ENCODE data around the gene ZBTB32. TPM values are rescaled to one million over a fixed set of nuclear protein-coding genes. Genes with fewer than 3 reads are reported as not detected.

ZBTB32 gene
- total and polyA plus RNA-seq, 12 donors = 0.03 to 0.12 TPM; not detected in 10

DNA sequence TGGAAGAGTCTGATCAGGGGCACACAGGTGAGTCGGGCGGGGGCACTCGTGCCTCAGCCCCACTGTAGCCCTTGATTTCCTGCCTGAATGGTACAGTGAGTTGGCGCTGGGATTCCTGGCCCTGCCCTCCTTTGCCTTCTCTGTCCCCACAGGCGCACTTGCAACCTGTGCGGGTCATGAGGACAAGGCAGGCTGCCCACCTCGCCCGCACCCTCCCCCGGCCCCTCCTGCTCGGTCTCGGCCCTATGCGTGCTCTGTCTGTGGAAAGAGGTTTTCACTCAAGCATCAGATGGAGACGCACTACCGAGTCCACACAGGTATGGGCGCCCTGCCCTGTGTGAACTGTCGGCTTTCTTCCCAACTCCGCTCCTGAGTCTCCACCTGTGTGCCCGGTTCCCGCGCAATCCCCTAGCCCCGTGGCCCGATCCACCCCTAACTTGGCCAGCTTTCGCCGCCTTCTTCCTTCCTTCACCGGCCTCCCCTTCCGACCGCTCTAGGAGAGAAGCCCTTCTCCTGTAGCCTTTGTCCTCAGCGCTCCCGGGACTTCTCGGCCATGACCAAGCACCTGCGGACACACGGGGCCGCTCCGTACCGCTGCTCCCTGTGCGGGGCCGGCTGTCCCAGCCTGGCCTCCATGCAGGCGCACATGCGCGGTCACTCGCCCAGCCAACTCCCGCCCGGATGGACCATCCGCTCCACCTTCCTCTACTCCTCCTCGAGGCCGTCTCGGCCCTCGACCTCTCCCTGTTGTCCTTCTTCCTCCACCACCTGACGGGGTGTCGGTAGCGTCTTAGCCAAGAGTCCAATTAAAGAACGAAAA, 11.8 kb downstream of the ZBTB32 start:
- 3% methylated on average over 52 of the region's 52 CpGs for WGBS, 2 donors
- TF ChIP-seq, protein P1, sequence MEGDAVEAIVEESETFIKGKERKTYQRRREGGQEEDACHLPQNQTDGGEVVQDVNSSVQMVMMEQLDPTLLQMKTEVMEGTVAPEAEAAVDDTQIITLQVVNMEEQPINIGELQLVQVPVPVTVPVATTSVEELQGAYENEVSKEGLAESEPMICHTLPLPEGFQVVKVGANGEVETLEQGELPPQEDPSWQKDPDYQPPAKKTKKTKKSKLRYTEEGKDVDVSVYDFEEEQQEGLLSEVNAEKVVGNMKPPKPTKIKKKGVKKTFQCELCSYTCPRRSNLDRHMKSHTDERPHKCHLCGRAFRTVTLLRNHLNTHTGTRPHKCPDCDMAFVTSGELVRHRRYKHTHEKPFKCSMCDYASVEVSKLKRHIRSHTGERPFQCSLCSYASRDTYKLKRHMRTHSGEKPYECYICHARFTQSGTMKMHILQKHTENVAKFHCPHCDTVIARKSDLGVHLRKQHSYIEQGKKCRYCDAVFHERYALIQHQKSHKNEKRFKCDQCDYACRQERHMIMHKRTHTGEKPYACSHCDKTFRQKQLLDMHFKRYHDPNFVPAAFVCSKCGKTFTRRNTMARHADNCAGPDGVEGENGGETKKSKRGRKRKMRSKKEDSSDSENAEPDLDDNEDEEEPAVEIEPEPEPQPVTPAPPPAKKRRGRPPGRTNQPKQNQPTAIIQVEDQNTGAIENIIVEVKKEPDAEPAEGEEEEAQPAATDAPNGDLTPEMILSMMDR (IDR thresholded peaks at IDR 0.05) = no peak
- peak; percentile 67 to 74 for DNase-seq
- peak; percentile 20 to 71 (median 62) for ATAC-seq
- Histone ChIP-seq H3K36me3 (peaks cover 0 to 18% (median 0%) of the 10 kb centered on the region in 9 donors), H3K4me3 (peak overlapping the region; percentile 36 to 98 (median 82)), H3K27ac (peak overlapping the region; percentile 78 to 97 (median 92)), H3K9me3 (no peaks in the 10 kb centered on the region), H3K27me3 (no peaks in the 10 kb centered on the region), H3K4me1 (peaks cover 6 to 34% (median 27%) of the 10 kb centered on the region in 9 donors)
- intact Hi-C loops (cut with DNase I) = loop anchor here in 9 of 10 donors (1.0 to 10.0 kb wide), 13 partner anchors 14 to 204 kb away; partner anchors contain the start of genes TMEM147 (in 5 of the 9), DMKN (in 1 of the 9), PSENEN (in 1 of the 9) and U2AF1L4 (in 1 of the 9)

DNA sequence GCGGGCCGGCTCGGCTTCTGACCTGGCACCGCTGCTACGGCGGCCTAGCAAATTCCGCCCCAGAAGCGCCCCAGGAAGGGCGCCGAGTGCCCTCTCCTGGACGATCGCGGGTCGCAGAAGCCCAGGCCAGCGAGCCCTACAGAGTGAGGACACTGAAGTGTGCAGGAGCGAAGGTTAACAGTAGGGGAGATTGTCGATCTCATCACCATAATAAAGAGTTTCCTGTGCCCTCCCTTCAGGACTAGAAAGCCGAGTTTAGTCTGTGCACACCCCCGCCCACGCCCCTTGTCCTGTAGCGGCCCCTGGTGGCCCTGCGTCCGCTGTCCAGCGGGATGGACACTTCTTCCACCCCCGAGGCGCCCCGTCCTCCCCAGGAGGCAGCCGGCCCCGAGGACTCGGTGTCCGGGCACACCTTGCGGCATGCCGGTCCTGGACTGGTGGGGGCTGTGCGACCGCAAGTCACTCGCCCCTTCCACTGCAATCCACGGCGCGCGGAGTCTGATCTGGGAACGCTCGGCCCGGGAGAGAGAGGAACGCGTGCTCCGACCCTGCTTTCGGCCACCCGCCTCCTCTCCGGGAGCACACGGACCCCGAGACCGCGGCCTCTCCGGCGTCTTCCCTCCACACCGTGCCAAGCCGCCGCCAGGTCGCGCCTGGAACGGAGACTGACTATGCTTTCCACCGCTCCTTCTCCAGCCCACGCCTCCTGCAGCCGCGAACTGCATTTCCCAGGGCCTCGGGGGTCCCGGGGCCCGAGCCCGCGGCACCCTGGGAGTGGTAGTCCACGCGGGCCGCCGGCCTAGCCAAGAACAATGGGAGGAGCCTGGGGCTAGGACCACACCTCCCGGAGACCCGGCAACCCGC, 12.7 kb downstream of the ZBTB32 start:
- peak; percentile 93 to 97 (median 95) for ATAC-seq
- WGBS, 2 donors = 0% methylated on average over 77 of the region's 77 CpGs
- Histone ChIP-seq H3K27me3 (no peaks in the 10 kb centered on the region), H3K27ac (peak overlapping the region; percentile 78 to 97 (median 92)), H3K4me1 (peaks cover 6 to 34% (median 27%) of the 10 kb centered on the region in 9 donors), H3K36me3 (peaks cover 0 to 26% (median 8%) of the 10 kb centered on the region in 9 donors), H3K9me3 (no peaks in the 10 kb centered on the region), H3K4me3 (peak overlapping the region; percentile 36 to 98 (median 82))
- TF ChIP-seq, protein P1 (IDR thresholded peaks at IDR 0.05) = peak; percentile 77 to 96 (median 93)
- peak; percentile 95 to 96 for DNase-seq
- intact Hi-C loops (cut with DNase I) = loop anchor here in 9 of 10 donors (1.0 to 10.0 kb wide), 15 partner anchors 15 to 214 kb away; partner anchors contain the start of genes TMEM147 (in 5 of the 9), DMKN (in 1 of the 9), PROSER3 (in 1 of the 9) and PSENEN (in 1 of the 9)

DNA sequence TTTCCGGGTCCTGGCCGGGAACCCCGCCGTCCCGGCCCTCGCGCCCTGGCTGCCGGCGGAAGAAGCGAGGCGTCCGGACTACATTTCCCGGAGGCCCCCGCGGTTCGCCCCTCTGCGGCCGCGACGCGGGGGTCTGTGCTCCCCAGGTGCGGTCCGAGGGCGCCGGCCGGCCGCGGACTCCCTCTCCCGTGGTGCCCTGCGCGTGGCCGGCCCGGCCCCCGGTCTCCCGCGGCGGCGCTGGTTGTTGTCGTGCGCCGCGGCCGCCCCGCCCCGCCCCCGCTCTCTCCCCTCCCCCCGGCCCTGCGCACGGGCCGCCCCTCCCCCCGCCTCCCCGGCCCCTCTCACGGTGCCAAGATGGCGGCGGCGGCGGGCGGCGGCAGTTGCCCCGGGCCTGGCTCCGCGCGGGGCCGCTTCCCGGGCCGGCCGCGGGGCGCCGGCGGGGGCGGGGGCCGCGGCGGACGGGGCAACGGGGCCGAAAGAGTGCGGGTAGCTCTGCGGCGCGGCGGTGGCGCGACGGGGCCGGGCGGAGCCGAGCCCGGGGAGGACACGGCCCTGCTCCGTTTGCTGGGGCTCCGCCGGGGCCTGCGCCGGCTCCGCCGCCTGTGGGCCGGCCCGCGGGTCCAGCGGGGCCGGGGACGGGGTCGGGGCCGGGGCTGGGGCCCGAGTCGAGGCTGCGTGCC, 13.4 kb downstream of the ZBTB32 start, which contains the start of gene KMT2B:
TSS of gene KMT2B (plus strand) at position 339 of the 680 bp plus-strand sequence. CDS start at position 355, 16 bp downstream.
- peaks cover 0 to 34% (median 16%) of the 10 kb centered on the region in 9 donors for H3K36me3 ChIP-seq
- H3K4me3 ChIP-seq = peak within 1 kb of the TSS; percentile 68 to 98 (median 84)
- H3K27ac ChIP-seq = peak within 1 kb of the TSS; percentile 78 to 97 (median 92)
- H3K4me1 ChIP-seq = peaks cover 6 to 34% (median 27%) of the 10 kb centered on the region in 9 donors
- H3K9me3 ChIP-seq = no peaks in the 10 kb centered on the region
- TF ChIP-seq, protein P1 (IDR thresholded peaks at IDR 0.05) = no peak
- DNase-seq (no peak), ATAC-seq (peak in 6 of 8 donors; percentile 62 to 82 (median 79))
- intact Hi-C loops (cut with DNase I) = loop anchor here in 9 of 10 donors (1.0 to 10.0 kb wide), 13 partner anchors 23 to 213 kb away; partner anchors contain the start of genes TMEM147 (in 5 of the 9), PSENEN (in 2 of the 9), U2AF1L4 (in 2 of the 9) and DMKN (in 1 of the 9)
- 1% methylated on average over 46 to 104 of the region's 109 CpGs for WGBS, 2 donors
- H3K27me3 ChIP-seq = no peaks in the 10 kb centered on the region
